ENCODE measurements around the gene SVIL.

GRCh38 chr10:29451946-29452345 lies 182.8 kb downstream of the SVIL start:
- TF ChIP-seq CTCF (IDR thresholded peaks at IDR 0.05) (no peak), POLR2A (IDR thresholded peaks at IDR 0.05) (no peak), EP300 (IDR thresholded peaks at IDR 0.05) (no peak)
